ENCODE data around the gene SCN3A. TPM values are rescaled to one million over a fixed set of nuclear protein-coding genes. Genes with fewer than 3 reads are reported as not detected.

SCN3A gene
- total and polyA plus RNA-seq, 2 of the 13 experiments (the other 11 are each of a cell fraction or from before 2014, with no cell fraction given) = not detected

DNA sequence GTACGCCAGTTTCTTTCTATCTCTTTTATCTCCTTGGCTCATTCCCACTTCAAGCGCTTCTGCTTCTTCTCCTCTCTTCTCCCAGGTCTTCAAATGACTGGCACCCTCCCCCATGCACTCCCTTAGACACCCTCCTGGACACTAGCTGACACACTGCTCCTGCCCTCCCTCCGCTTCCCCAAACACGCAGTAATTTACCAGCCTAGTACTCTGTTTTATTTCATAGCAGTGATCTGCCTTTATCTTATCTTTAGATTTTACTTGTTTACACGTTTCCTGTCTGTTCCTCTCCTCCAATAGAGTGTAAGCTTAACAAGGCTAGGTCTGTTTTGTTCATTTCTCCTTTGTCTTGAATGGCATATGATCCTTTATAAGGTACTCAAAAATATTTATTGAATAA is 93.9 kb downstream of the SCN3A start (continued):
- TF ChIP-seq, protein P1, sequence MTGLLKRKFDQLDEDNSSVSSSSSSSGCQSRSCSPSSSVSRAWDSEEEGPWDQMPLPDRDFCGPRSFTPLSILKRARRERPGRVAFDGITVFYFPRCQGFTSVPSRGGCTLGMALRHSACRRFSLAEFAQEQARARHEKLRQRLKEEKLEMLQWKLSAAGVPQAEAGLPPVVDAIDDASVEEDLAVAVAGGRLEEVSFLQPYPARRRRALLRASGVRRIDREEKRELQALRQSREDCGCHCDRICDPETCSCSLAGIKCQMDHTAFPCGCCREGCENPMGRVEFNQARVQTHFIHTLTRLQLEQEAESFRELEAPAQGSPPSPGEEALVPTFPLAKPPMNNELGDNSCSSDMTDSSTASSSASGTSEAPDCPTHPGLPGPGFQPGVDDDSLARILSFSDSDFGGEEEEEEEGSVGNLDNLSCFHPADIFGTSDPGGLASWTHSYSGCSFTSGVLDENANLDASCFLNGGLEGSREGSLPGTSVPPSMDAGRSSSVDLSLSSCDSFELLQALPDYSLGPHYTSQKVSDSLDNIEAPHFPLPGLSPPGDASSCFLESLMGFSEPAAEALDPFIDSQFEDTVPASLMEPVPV (CRISPR knock-in tag; IDR thresholded peaks at IDR 0.05) = 0 out of 2 replicates have a peak, but pooled peaks have one; percentile 16
- TF ChIP-seq, protein P2, sequence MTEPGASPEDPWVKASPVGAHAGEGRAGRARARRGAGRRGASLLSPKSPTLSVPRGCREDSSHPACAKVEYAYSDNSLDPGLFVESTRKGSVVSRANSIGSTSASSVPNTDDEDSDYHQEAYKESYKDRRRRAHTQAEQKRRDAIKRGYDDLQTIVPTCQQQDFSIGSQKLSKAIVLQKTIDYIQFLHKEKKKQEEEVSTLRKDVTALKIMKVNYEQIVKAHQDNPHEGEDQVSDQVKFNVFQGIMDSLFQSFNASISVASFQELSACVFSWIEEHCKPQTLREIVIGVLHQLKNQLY (CRISPR knock-in tag; IDR thresholded peaks at IDR 0.05) = 0 out of 2 replicates have a peak, but pooled peaks have one; percentile 19
- TF ChIP-seq, protein P3, sequence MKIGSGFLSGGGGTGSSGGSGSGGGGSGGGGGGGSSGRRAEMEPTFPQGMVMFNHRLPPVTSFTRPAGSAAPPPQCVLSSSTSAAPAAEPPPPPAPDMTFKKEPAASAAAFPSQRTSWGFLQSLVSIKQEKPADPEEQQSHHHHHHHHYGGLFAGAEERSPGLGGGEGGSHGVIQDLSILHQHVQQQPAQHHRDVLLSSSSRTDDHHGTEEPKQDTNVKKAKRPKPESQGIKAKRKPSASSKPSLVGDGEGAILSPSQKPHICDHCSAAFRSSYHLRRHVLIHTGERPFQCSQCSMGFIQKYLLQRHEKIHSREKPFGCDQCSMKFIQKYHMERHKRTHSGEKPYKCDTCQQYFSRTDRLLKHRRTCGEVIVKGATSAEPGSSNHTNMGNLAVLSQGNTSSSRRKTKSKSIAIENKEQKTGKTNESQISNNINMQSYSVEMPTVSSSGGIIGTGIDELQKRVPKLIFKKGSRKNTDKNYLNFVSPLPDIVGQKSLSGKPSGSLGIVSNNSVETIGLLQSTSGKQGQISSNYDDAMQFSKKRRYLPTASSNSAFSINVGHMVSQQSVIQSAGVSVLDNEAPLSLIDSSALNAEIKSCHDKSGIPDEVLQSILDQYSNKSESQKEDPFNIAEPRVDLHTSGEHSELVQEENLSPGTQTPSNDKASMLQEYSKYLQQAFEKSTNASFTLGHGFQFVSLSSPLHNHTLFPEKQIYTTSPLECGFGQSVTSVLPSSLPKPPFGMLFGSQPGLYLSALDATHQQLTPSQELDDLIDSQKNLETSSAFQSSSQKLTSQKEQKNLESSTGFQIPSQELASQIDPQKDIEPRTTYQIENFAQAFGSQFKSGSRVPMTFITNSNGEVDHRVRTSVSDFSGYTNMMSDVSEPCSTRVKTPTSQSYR (CRISPR knock-in tag; IDR thresholded peaks at IDR 0.05; ENCODE audit: borderline replicate concordance) = peak; percentile 61; the same call in 1 of the 2 replicates
- TF ChIP-seq SNRNP70 (IDR thresholded peaks at IDR 0.05; ENCODE audit: low read depth, low read length) = no peak
- peak; percentile 60; the same call in 1 of the 2 replicates for TF ChIP-seq ZMYM3 (CRISPR knock-in tag; IDR thresholded peaks at IDR 0.05)
- TF ChIP-seq, protein P4, sequence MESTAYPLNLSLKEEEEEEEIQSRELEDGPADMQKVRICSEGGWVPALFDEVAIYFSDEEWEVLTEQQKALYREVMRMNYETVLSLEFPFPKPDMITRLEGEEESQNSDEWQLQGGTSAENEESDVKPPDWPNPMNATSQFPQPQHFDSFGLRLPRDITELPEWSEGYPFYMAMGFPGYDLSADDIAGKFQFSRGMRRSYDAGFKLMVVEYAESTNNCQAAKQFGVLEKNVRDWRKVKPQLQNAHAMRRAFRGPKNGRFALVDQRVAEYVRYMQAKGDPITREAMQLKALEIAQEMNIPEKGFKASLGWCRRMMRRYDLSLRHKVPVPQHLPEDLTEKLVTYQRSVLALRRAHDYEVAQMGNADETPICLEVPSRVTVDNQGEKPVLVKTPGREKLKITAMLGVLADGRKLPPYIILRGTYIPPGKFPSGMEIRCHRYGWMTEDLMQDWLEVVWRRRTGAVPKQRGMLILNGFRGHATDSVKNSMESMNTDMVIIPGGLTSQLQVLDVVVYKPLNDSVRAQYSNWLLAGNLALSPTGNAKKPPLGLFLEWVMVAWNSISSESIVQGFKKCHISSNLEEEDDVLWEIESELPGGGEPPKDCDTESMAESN (CRISPR knock-in tag; conservative IDR thresholded peaks at IDR 0.05) = peak; percentile 96
- TF ChIP-seq ZNF670 (CRISPR knock-in tag; IDR thresholded peaks at IDR 0.05; ENCODE audit: borderline replicate concordance) = no peak
- no peak for TF ChIP-seq NONO (IDR thresholded peaks at IDR 0.05)
- TF ChIP-seq NONO (CRISPR knock-in tag; conservative IDR thresholded peaks at IDR 0.05) = no peak; the same call in 1 of the 2 replicates
- TF ChIP-seq, protein P5, sequence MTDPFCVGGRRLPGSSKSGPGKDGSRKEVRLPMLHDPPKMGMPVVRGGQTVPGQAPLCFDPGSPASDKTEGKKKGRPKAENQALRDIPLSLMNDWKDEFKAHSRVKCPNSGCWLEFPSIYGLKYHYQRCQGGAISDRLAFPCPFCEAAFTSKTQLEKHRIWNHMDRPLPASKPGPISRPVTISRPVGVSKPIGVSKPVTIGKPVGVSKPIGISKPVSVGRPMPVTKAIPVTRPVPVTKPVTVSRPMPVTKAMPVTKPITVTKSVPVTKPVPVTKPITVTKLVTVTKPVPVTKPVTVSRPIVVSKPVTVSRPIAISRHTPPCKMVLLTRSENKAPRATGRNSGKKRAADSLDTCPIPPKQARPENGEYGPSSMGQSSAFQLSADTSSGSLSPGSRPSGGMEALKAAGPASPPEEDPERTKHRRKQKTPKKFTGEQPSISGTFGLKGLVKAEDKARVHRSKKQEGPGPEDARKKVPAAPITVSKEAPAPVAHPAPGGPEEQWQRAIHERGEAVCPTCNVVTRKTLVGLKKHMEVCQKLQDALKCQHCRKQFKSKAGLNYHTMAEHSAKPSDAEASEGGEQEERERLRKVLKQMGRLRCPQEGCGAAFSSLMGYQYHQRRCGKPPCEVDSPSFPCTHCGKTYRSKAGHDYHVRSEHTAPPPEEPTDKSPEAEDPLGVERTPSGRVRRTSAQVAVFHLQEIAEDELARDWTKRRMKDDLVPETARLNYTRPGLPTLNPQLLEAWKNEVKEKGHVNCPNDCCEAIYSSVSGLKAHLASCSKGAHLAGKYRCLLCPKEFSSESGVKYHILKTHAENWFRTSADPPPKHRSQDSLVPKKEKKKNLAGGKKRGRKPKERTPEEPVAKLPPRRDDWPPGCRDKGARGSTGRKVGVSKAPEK (CRISPR knock-in tag; IDR thresholded peaks at IDR 0.05; ENCODE audit: borderline replicate concordance) = 0 out of 2 replicates have a peak, but pooled peaks have one; percentile 72
- TF ChIP-seq, protein P6, sequence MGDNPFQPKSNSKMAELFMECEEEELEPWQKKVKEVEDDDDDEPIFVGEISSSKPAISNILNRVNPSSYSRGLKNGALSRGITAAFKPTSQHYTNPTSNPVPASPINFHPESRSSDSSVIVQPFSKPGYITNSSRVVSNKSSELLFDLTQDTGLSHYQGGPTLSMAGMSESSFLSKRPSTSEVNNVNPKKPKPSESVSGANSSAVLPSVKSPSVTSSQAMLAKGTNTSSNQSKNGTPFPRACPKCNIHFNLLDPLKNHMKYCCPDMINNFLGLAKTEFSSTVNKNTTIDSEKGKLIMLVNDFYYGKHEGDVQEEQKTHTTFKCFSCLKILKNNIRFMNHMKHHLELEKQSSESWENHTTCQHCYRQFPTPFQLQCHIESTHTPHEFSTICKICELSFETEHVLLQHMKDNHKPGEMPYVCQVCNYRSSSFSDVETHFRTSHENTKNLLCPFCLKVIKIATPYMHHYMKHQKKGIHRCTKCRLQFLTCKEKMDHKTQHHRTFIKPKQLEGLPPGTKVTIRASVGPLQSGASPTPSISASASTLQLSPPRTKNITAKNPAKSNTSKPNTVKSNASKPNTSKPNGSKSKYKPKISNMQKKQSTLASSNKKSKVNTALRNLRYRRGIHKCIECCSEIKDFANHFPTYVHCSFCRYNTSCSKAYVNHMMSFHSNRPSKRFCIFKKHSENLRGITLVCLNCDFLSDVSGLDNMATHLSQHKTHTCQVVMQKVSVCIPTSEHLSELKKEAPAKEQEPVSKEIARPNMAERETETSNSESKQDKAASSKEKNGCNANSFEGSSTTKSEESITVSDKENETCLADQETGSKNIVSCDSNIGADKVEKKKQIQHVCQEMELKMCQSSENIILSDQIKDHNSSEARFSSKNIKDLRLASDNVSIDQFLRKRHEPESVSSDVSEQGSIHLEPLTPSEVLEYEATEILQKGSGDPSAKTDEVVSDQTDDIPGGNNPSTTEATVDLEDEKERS (CRISPR knock-in tag; IDR thresholded peaks at IDR 0.05) = peak; percentile 34; the same call in 1 of the 2 replicates
- peak; percentile 23; the same call in 1 of the 2 replicates for TF ChIP-seq HOXA5 (CRISPR knock-in tag; IDR thresholded peaks at IDR 0.05)
- 0 out of 2 replicates have a peak, but pooled peaks have one; percentile 26 for TF ChIP-seq ZNF543 (CRISPR knock-in tag; IDR thresholded peaks at IDR 0.05)
- peak; percentile 63; the same call in 1 of the 2 replicates for TF ChIP-seq ZNF775 (CRISPR knock-in tag; IDR thresholded peaks at IDR 0.05; ENCODE audit: borderline replicate concordance)

All from HepG2 (cell line).